ENCODE measurements around the gene RUNX1.

The RUNX1 gene

GRCh38 chr21:34927992-34928391, 121.1 kb downstream of the RUNX1 start:
- no peak overlapping the region for H3K9ac ChIP-seq (ENCODE audit: low read length)
- no CpG with 5 or more reads among the region's 2 CpGs for WGBS (ENCODE audit: extremely low coverage, insufficient coverage, insufficient read length)
- no peak overlapping the region for H4K91ac ChIP-seq (ENCODE audit: low read depth, low read length)
- H4K12ac ChIP-seq (ENCODE audit: low read depth, low read length): no peak overlapping the region
- H3K79me1 ChIP-seq (ENCODE audit: low read length): no peaks in the 10 kb centered on the region
- H2AFZ ChIP-seq (ENCODE audit: insufficient read depth, low read length, poor library complexity): no peak overlapping the region
- H2BK120ac ChIP-seq (ENCODE audit: insufficient read depth, low read length, poor library complexity): no peak overlapping the region
- no peak overlapping the region for H2BK12ac ChIP-seq (ENCODE audit: low read length)
- no peaks in the 10 kb centered on the region for H3K4me1 ChIP-seq (ENCODE audit: control insufficient read depth in 1 of 2, insufficient read depth in 2 of 2, low read length in 2 of 2)
- no peak overlapping the region for H3K27ac ChIP-seq (ENCODE audit: low read depth, low read length)
- no peak overlapping the region for H4K8ac ChIP-seq (ENCODE audit: low read depth, low read length)
- no peak overlapping the region for H2AK5ac ChIP-seq (ENCODE audit: low read length)
- no peak overlapping the region for H3K23ac ChIP-seq (ENCODE audit: low read length)
- H2BK5ac ChIP-seq (ENCODE audit: low read depth, low read length, poor library complexity): no peak overlapping the region
- no peaks in the 10 kb centered on the region for H3K9me3 ChIP-seq (ENCODE audit: insufficient read depth, low read depth, low read length)
- no peak overlapping the region for H3K18ac ChIP-seq (ENCODE audit: low read length)
- peak in 1 of 2 donors; percentile 20 for DNase-seq
- H3K4ac ChIP-seq (ENCODE audit: low read depth, low read length): no peak overlapping the region
- no peak overlapping the region for H3K4me2 ChIP-seq (ENCODE audit: low read length)
- H3K27me3 ChIP-seq (ENCODE audit: insufficient read depth, low read length): no peaks in the 10 kb centered on the region
- no peaks in the 10 kb centered on the region for H3K36me3 ChIP-seq (ENCODE audit: control insufficient read depth in 1 of 2, insufficient read depth in 2 of 2, low read length in 2 of 2)
- H3K79me2 ChIP-seq (ENCODE audit: control insufficient read depth, insufficient read depth, low read length, poor library complexity): no peaks in the 10 kb centered on the region
- no peak overlapping the region for H3K4me3 ChIP-seq (ENCODE audit: low read depth, low read length)
- no peak overlapping the region for H3K14ac ChIP-seq (ENCODE audit: low read length)

- no CpG with 5 or more reads among the region's 6 CpGs for WGBS (ENCODE audit: extremely low coverage, insufficient coverage, insufficient read length)
These were observed 122.2 kb downstream of the RUNX1 start for GRCh38 chr21:34926803-34927467.

GRCh38 chr21:34925597-34925996, 123.5 kb downstream of the RUNX1 start:
- Histone ChIP-seq H3K27ac (ENCODE audit: low read depth, low read length) (no peak overlapping the region), H3K4me1 (ENCODE audit: control insufficient read depth in 1 of 2, insufficient read depth in 2 of 2, low read length in 2 of 2) (no peaks in the 10 kb centered on the region), H3K79me2 (ENCODE audit: control insufficient read depth, insufficient read depth, low read length, poor library complexity) (no peaks in the 10 kb centered on the region), H4K8ac (ENCODE audit: low read depth, low read length) (no peak overlapping the region), H3K18ac (ENCODE audit: low read length) (no peak overlapping the region), H2BK120ac (ENCODE audit: insufficient read depth, low read length, poor library complexity) (no peak overlapping the region), H3K4me3 (ENCODE audit: low read depth, low read length) (no peak overlapping the region), H3K9ac (ENCODE audit: low read length) (no peak overlapping the region), H3K23ac (ENCODE audit: low read length) (no peak overlapping the region), H3K36me3 (ENCODE audit: control insufficient read depth in 1 of 2, insufficient read depth in 2 of 2, low read length in 2 of 2) (no peaks in the 10 kb centered on the region), H3K14ac (ENCODE audit: low read length) (no peak overlapping the region), H2AFZ (ENCODE audit: insufficient read depth, low read length, poor library complexity) (no peak overlapping the region), H3K79me1 (ENCODE audit: low read length) (no peaks in the 10 kb centered on the region), H4K12ac (ENCODE audit: low read depth, low read length) (no peak overlapping the region), H3K27me3 (ENCODE audit: insufficient read depth, low read length) (no peaks in the 10 kb centered on the region), H4K91ac (ENCODE audit: low read depth, low read length) (no peak overlapping the region), H2BK12ac (ENCODE audit: low read length) (no peak overlapping the region), H2AK5ac (ENCODE audit: low read length) (no peak overlapping the region), H2BK5ac (ENCODE audit: low read depth, low read length, poor library complexity) (no peak overlapping the region), H3K4me2 (ENCODE audit: low read length) (no peak overlapping the region), H3K9me3 (ENCODE audit: insufficient read depth, low read depth, low read length) (no peaks in the 10 kb centered on the region), H3K4ac (ENCODE audit: low read depth, low read length) (no peak overlapping the region)
- 100% methylated on average over 2 of the region's 4 CpGs for WGBS (ENCODE audit: extremely low coverage, insufficient coverage, insufficient read length)
- no peak for DNase-seq

More at GRCh38 chr21:34926803-34927467, 122.2 kb downstream of the RUNX1 start:
- no peak overlapping the region for H3K4ac ChIP-seq (ENCODE audit: low read depth, low read length)
- H3K14ac ChIP-seq (ENCODE audit: low read length): no peak overlapping the region
- no peak overlapping the region for H3K18ac ChIP-seq (ENCODE audit: low read length)
- no peak overlapping the region for H2AK5ac ChIP-seq (ENCODE audit: low read length)
- no peak overlapping the region for H2BK120ac ChIP-seq (ENCODE audit: insufficient read depth, low read length, poor library complexity)
- no peak overlapping the region for H4K12ac ChIP-seq (ENCODE audit: low read depth, low read length)
- DNase-seq: no peak
- no peak overlapping the region for H2AFZ ChIP-seq (ENCODE audit: insufficient read depth, low read length, poor library complexity)
- H3K27ac ChIP-seq (ENCODE audit: low read depth, low read length): no peak overlapping the region
- no peak overlapping the region for H3K9ac ChIP-seq (ENCODE audit: low read length)
- H4K91ac ChIP-seq (ENCODE audit: low read depth, low read length): no peak overlapping the region
- no peaks in the 10 kb centered on the region for H3K36me3 ChIP-seq (ENCODE audit: control insufficient read depth in 1 of 2, insufficient read depth in 2 of 2, low read length in 2 of 2)
- H3K79me2 ChIP-seq (ENCODE audit: control insufficient read depth, insufficient read depth, low read length, poor library complexity): no peaks in the 10 kb centered on the region
- H3K4me2 ChIP-seq (ENCODE audit: low read length): no peak overlapping the region
- no peaks in the 10 kb centered on the region for H3K9me3 ChIP-seq (ENCODE audit: insufficient read depth, low read depth, low read length)
- no peaks in the 10 kb centered on the region for H3K4me1 ChIP-seq (ENCODE audit: control insufficient read depth in 1 of 2, insufficient read depth in 2 of 2, low read length in 2 of 2)
- H3K23ac ChIP-seq (ENCODE audit: low read length): no peak overlapping the region
- no peak overlapping the region for H2BK12ac ChIP-seq (ENCODE audit: low read length)
- no peaks in the 10 kb centered on the region for H3K79me1 ChIP-seq (ENCODE audit: low read length)
- H3K27me3 ChIP-seq (ENCODE audit: insufficient read depth, low read length): no peaks in the 10 kb centered on the region
- H3K4me3 ChIP-seq (ENCODE audit: low read depth, low read length): no peak overlapping the region
- no peak overlapping the region for H4K8ac ChIP-seq (ENCODE audit: low read depth, low read length)
- H2BK5ac ChIP-seq (ENCODE audit: low read depth, low read length, poor library complexity): no peak overlapping the region

GRCh38 chr21:34924771-34925419, 124.2 kb downstream of the RUNX1 start:
- Histone ChIP-seq H2BK12ac (ENCODE audit: low read length) (no peak overlapping the region), H3K9me3 (ENCODE audit: insufficient read depth, low read depth, low read length) (no peaks in the 10 kb centered on the region), H2AFZ (ENCODE audit: insufficient read depth, low read length, poor library complexity) (no peak overlapping the region), H2BK5ac (ENCODE audit: low read depth, low read length, poor library complexity) (no peak overlapping the region), H3K79me1 (ENCODE audit: low read length) (no peaks in the 10 kb centered on the region), H4K8ac (ENCODE audit: low read depth, low read length) (no peak overlapping the region), H3K9ac (ENCODE audit: low read length) (no peak overlapping the region), H4K12ac (ENCODE audit: low read depth, low read length) (no peak overlapping the region), H3K79me2 (ENCODE audit: control insufficient read depth, insufficient read depth, low read length, poor library complexity) (no peaks in the 10 kb centered on the region), H3K4me1 (ENCODE audit: control insufficient read depth in 1 of 2, insufficient read depth in 2 of 2, low read length in 2 of 2) (no peaks in the 10 kb centered on the region), H3K27me3 (ENCODE audit: insufficient read depth, low read length) (no peaks in the 10 kb centered on the region), H3K18ac (ENCODE audit: low read length) (no peak overlapping the region), H2AK5ac (ENCODE audit: low read length) (no peak overlapping the region), H3K27ac (ENCODE audit: low read depth, low read length) (no peak overlapping the region), H3K4me3 (ENCODE audit: low read depth, low read length) (no peak overlapping the region), H3K23ac (ENCODE audit: low read length) (no peak overlapping the region), H3K14ac (ENCODE audit: low read length) (no peak overlapping the region), H3K36me3 (ENCODE audit: control insufficient read depth in 1 of 2, insufficient read depth in 2 of 2, low read length in 2 of 2) (no peaks in the 10 kb centered on the region), H4K91ac (ENCODE audit: low read depth, low read length) (no peak overlapping the region), H3K4ac (ENCODE audit: low read depth, low read length) (no peak overlapping the region), H3K4me2 (ENCODE audit: low read length) (no peak overlapping the region), H2BK120ac (ENCODE audit: insufficient read depth, low read length, poor library complexity) (no peak overlapping the region)
- no peak for DNase-seq
- no CpG with 5 or more reads among the region's 1 CpG for WGBS (ENCODE audit: extremely low coverage, insufficient coverage, insufficient read length)
